Liver (tissue), 9 donors: Measurements from ENCODE around the gene RIMOC1. TPM values are rescaled to one million over a fixed set of nuclear protein-coding genes. Genes with fewer than 3 reads are reported as not detected.

Source experiments
- DNase-seq: peaks from one replicate; pipeline ENCODE4 v3.0.0-alpha.2; 2017; ENCODE audit warnings: low spot score
- H3K27ac ChIP-seq, 2 donors: one replicate each; pipeline ENCODE4 v1.7.0; 2013; ENCODE audit warnings: inconsistent platforms in 2 of 2, low read length in 2 of 2, control low read depth in 1 of 2, low read depth in 1 of 2, mild to moderate bottlenecking in 1 of 2
- H3K27me3 ChIP-seq, 4 donors: one replicate each; pipeline versions ENCODE4 v1.6.1 to v1.7.0; 2013; ENCODE audit warnings: low read length in 3 of 4, inconsistent platforms in 1 of 4, mild to moderate bottlenecking in 1 of 4, moderate library complexity in 1 of 4; ENCODE audit not compliant: control insufficient read depth in 4 of 4, insufficient read depth in 4 of 4
- H3K36me3 ChIP-seq, 4 donors: one replicate each; pipeline versions ENCODE4 v1.6.1 to v1.7.0; 2013; ENCODE audit warnings: low read length in 3 of 4, mild to moderate bottlenecking in 3 of 4, low read depth in 1 of 4, moderate library complexity in 1 of 4; ENCODE audit not compliant: control insufficient read depth in 4 of 4, insufficient read depth in 3 of 4
- H3K4me1 ChIP-seq, 4 donors: one replicate each; pipeline versions ENCODE4 v1.6.1 to v1.7.0; 2013; ENCODE audit warnings: low read length in 3 of 4, mild to moderate bottlenecking in 3 of 4, moderate library complexity in 1 of 4; ENCODE audit not compliant: control insufficient read depth in 4 of 4, insufficient read depth in 4 of 4
- H3K4me3 ChIP-seq, 3 donors: one replicate each; pipeline versions ENCODE4 v1.6.1 to v1.7.0; 2013; ENCODE audit warnings: low read length in 3 of 3, control low read depth in 1 of 3, low read depth in 1 of 3, mild to moderate bottlenecking in 1 of 3
- H3K9ac ChIP-seq, 2 donors: one replicate each; pipeline ENCODE4 v1.7.0; 2013; ENCODE audit warnings: low read length in 2 of 2, mild to moderate bottlenecking in 2 of 2, moderate library complexity in 2 of 2, control low read depth in 1 of 2, low read depth in 1 of 2
- H3K9me3 ChIP-seq, 4 donors: one replicate each; pipeline versions ENCODE4 v1.6.1 to v1.7.0; 2013; ENCODE audit warnings: low read length in 3 of 4; ENCODE audit not compliant: control insufficient read depth in 4 of 4
- EGR1 ChIP-seq, 2 donors: IDR thresholded peaks; 2 replicates each; pipeline ENCODE4 v1.6.1; 2016 to 2018; ENCODE audit warnings: antibody characterized with exemption in 2 of 2, low read depth in 2 of 2
- FOXA1 ChIP-seq: IDR thresholded peaks from 2 replicates; pipeline ENCODE4 v1.6.1; 2016; ENCODE audit warnings: antibody characterized with exemption
- FOXA2 ChIP-seq: IDR thresholded peaks from 2 replicates; pipeline ENCODE4 v1.6.1; 2016; ENCODE audit warnings: antibody characterized with exemption
- GABPA ChIP-seq, 2 donors: IDR thresholded peaks in 1 of 2; conservative IDR thresholded peaks in 1 of 2; 2 replicates each; pipeline ENCODE4 v1.6.1; 2016; ENCODE audit warnings: antibody characterized with exemption in 2 of 2, mild to moderate bottlenecking in 1 of 2, moderate library complexity in 1 of 2
- HNF4A ChIP-seq, 2 donors: conservative IDR thresholded peaks; 2 replicates each; pipeline ENCODE4 v1.6.1; 2016; ENCODE audit warnings: antibody characterized with exemption in 2 of 2, mild to moderate bottlenecking in 2 of 2
- HNF4G ChIP-seq: IDR thresholded peaks from 2 replicates; pipeline ENCODE4 v1.6.1; 2016; ENCODE audit warnings: antibody characterized with exemption
- NR2F2 ChIP-seq: IDR thresholded peaks from 2 replicates; pipeline ENCODE4 v1.6.1; 2016; ENCODE audit warnings: antibody characterized with exemption
- RAD21 ChIP-seq, 2 donors: IDR thresholded peaks; 2 replicates each; pipeline ENCODE4 v1.6.1; 2016; ENCODE audit warnings: antibody characterized with exemption in 2 of 2, mild to moderate bottlenecking in 2 of 2
- RXRA ChIP-seq, 2 donors: IDR thresholded peaks; 2 replicates each; pipeline ENCODE4 v1.6.1; 2017 to 2018; ENCODE audit warnings: antibody characterized with exemption in 2 of 2, mild to moderate bottlenecking in 1 of 2
- SP1 ChIP-seq: IDR thresholded peaks from 2 replicates; pipeline ENCODE4 v1.6.1; 2018; ENCODE audit warnings: antibody characterized with exemption, mild to moderate bottlenecking
- TAF1 ChIP-seq: conservative IDR thresholded peaks from 2 replicates; pipeline ENCODE4 v1.6.1; 2016; ENCODE audit warnings: antibody characterized with exemption, mild to moderate bottlenecking
- YY1 ChIP-seq: IDR thresholded peaks from 2 replicates; pipeline ENCODE4 v1.6.1; 2016; ENCODE audit warnings: antibody characterized with exemption, mild to moderate bottlenecking
- ZBTB33 ChIP-seq: IDR thresholded peaks from 2 replicates; pipeline ENCODE4 v1.6.1; 2016; ENCODE audit warnings: antibody characterized with exemption
- WGBS: extraction: QIAGEN DNeasy Blood & Tissue Kit; methylation state at CpG from one replicate; pipeline ENCODE4 v1.1.7; 2013; 5-methylcytosine and 5-hydroxymethylcytosine counted together
- polyA plus RNA-seq, 2 donors: library from polyadenylated mRNA; stranded (reverse) in 1 of 2; unstranded in 1 of 2; fragments of 200-250 nt in 1 of 2; fragments of >200 nt in 1 of 2; fragmentation: Nextera tagmentation in 1 of 2; extraction: Ambion mirVana in 1 of 2; gene quantifications; one replicate each; pipeline versions ENCODE4 v1.2.1 to v1.2.3, GENCODE V29; 2013 to 2015
- total RNA-seq, 2 donors: library from RNA; depleted of rRNA; stranded (reverse); fragments of >200 nt; gene quantifications; one replicate each; pipeline ENCODE4 v1.2.3, GENCODE V29; 2014
- TF ChIP-seq, protein P1 (sequence below): IDR thresholded peaks from 2 replicates; pipeline ENCODE4 v1.6.1; 2016; ENCODE audit warnings: antibody characterized with exemption
- TF ChIP-seq, protein P2 (sequence below): IDR thresholded peaks from 2 replicates; pipeline ENCODE4 v1.6.1; 2016; ENCODE audit warnings: antibody characterized with exemption
- TF ChIP-seq, protein P3 (sequence below): fragments of 150-350 bp; IDR thresholded peaks from 2 replicates; pipeline ENCODE4 v1.5.1; 2017; ENCODE audit warnings: improper control_type of control experiment, low read depth, low read length; ENCODE audit not compliant: missing input control
- donor health status: healthy.
- donor health status: healthy.
- donor health status: healthy.
- donor health status: healthy.
- donor health status: healthy.

The RIMOC1 gene
- total and polyA plus RNA-seq, 4 donors: 3.7 to 11.8 (median 6.7) TPM

DNA sequence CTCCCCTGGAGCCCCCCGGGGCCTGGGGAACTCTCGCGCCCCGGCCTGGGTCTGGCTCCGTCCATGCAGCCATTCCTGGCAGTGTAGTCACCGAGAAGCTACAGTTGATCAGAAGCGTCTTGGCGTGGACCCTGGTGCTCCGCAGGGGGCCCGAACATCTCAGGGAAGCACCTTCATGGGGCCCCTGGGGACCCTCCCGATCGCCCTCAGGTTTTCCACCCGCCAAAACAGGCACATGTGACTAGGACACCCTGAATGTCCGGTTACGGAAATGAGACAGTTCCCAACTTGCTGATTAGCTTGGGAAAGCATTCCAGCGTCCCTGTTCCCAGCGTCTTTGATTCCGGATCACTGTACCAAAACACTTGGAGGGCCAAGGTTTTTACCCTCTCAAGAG, 21.4 kb downstream of the RIMOC1 start:
- H3K36me3 ChIP-seq: peaks cover 0 to 4% (median 3%) of the 10 kb centered on the region in 4 donors
- under 1% methylated on average over 18 of the region's 18 CpGs for WGBS
- H3K9me3 ChIP-seq: no peaks in the 10 kb centered on the region
- TF ChIP-seq NR2F2: no peak
- no peak for TF ChIP-seq EGR1 (IDR thresholded peaks at IDR 0.05; ENCODE audit: low read depth in 2 of 2)
- TF ChIP-seq YY1: no peak
- TF ChIP-seq, protein P1, sequence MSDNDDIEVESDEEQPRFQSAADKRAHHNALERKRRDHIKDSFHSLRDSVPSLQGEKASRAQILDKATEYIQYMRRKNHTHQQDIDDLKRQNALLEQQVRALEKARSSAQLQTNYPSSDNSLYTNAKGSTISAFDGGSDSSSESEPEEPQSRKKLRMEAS: peak; percentile 28
- peak in 1 of 2 donors; percentile 6 for TF ChIP-seq GABPA (IDR thresholded peaks at IDR 0.05 in 1 of 2, conservative IDR thresholded peaks at IDR 0.05 in 1 of 2)
- H3K27ac ChIP-seq: peak overlapping the region; percentile 91 to 95
- H3K4me1 ChIP-seq: peaks cover 2 to 10% (median 5%) of the 10 kb centered on the region in 4 donors
- peak; percentile 53 for DNase-seq
- peak overlapping the region; percentile 83 to 90 (median 85) for H3K4me3 ChIP-seq
- H3K27me3 ChIP-seq: no peaks in the 10 kb centered on the region
- H3K9ac ChIP-seq: peak overlapping the region; percentile 93 to 97

- no peak overlapping the region for H3K9ac ChIP-seq
- TF ChIP-seq YY1: no peak
- TF ChIP-seq, protein P1: no peak
- no peak for TF ChIP-seq RXRA (IDR thresholded peaks at IDR 0.05)
- TF ChIP-seq TAF1: no peak
- no peak for TF ChIP-seq NR2F2
- TF ChIP-seq ZBTB33: no peak
- TF ChIP-seq EGR1 (IDR thresholded peaks at IDR 0.05; ENCODE audit: low read depth in 2 of 2): no peak
- TF ChIP-seq FOXA2: no peak
- no peak for TF ChIP-seq RAD21 (IDR thresholded peaks at IDR 0.05)
- TF ChIP-seq, protein P2, sequence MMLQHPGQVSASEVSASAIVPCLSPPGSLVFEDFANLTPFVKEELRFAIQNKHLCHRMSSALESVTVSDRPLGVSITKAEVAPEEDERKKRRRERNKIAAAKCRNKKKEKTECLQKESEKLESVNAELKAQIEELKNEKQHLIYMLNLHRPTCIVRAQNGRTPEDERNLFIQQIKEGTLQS: no peak
- no peak for TF ChIP-seq SP1
- TF ChIP-seq GABPA (IDR thresholded peaks at IDR 0.05 in 1 of 2, conservative IDR thresholded peaks at IDR 0.05 in 1 of 2): no peak
- TF ChIP-seq FOXA1: no peak
- TF ChIP-seq HNF4A (conservative IDR thresholded peaks at IDR 0.05): no peak
- TF ChIP-seq, protein P3, sequence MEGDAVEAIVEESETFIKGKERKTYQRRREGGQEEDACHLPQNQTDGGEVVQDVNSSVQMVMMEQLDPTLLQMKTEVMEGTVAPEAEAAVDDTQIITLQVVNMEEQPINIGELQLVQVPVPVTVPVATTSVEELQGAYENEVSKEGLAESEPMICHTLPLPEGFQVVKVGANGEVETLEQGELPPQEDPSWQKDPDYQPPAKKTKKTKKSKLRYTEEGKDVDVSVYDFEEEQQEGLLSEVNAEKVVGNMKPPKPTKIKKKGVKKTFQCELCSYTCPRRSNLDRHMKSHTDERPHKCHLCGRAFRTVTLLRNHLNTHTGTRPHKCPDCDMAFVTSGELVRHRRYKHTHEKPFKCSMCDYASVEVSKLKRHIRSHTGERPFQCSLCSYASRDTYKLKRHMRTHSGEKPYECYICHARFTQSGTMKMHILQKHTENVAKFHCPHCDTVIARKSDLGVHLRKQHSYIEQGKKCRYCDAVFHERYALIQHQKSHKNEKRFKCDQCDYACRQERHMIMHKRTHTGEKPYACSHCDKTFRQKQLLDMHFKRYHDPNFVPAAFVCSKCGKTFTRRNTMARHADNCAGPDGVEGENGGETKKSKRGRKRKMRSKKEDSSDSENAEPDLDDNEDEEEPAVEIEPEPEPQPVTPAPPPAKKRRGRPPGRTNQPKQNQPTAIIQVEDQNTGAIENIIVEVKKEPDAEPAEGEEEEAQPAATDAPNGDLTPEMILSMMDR: no peak
- TF ChIP-seq HNF4G: no peak
- no peaks in the 10 kb centered on the region for H3K9me3 ChIP-seq
- H3K27me3 ChIP-seq: no peaks in the 10 kb centered on the region
- DNase-seq: no peak
- no peak overlapping the region for H3K4me3 ChIP-seq
- H3K27ac ChIP-seq: no peak overlapping the region
- 97% methylated on average over 4 of the region's 4 CpGs for WGBS
- peaks cover 2 to 10% (median 5%) of the 10 kb centered on the region in 4 donors for H3K4me1 ChIP-seq
- peaks cover 0 to 4% (median 0%) of the 10 kb centered on the region in 4 donors for H3K36me3 ChIP-seq
Observed at GRCh38 chr5:41927604-41928003, 23.5 kb downstream of the RIMOC1 start.
